B cell (primary cell): ENCODE data around the gene CPSF4L.

Source experiments
- CTCF ChIP-seq: fragments of 200-600 bp; IDR thresholded peaks from one replicate; pipeline ENCODE4 v1.8.0; 2022; ENCODE audit warnings: antibody characterized with exemption, mild to moderate bottlenecking
- EZH2 ChIP-seq: IDR thresholded peaks from 2 replicates; pipeline ENCODE4 v1.6.1; 2012; ENCODE audit warnings: borderline replicate concordance, low read depth, mild to moderate bottlenecking, moderate library complexity, low read length; ENCODE audit not compliant: insufficient read depth, poor library complexity, severe bottlenecking

- TF ChIP-seq EZH2 (no peak), CTCF (no peak)
Observed at GRCh38 chr17:73205459-73205961, 56.2 kb downstream of the CPSF4L start.
